Measurements from ENCODE around the gene DNM3.
"Not testable (repeated sequence)": the region's sequence is repeated elsewhere in the genome, so short reads cannot be mapped to it uniquely, and the experiment has no call there.

DNM3 gene

DNA sequence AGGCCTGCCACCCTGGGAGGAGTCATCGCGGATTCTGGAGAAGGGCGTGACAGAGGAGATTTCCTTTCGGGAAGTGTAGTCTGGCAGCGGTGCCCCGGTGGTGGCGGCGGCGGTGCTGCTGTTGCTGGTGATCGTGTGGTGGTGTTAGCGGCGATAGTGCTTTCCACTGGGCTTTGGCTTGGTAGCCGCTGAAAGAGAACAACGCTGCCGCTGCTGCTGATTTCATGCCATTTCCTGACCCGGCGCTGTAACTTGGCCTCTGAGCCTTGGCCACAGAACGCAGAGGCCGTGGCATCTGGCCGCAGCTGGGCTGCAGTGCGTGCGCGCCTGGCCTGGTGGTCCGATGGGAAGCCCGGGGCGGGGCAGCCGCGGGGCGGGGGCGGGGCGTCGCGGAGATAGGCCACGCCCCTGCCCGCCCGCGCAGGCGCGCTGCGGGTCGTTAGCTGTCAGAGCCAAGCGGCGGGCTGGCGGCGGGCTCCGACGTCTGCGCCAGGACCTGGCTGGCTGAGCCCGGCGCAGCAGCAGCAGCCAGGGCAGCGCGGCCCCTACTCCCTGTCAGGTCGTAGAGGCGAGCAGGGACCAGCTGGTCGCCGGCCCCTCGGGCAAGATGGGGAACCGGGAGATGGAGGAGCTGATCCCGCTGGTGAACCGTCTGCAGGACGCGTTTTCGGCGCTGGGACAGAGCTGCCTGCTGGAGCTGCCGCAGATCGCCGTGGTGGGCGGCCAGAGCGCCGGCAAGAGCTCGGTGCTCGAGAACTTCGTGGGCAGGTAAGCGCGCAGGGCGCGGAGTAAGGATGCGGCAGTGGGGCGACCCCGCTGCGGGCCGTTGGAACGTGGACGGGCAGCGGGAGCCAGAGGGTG, at the start of gene DNM3:
DNM3 (plus strand) TSS at position 449 of the 861 bp plus-strand sequence; CDS start at position 608, 159 bp downstream.
- DNase-seq, result peak; percentile 75

DNA sequence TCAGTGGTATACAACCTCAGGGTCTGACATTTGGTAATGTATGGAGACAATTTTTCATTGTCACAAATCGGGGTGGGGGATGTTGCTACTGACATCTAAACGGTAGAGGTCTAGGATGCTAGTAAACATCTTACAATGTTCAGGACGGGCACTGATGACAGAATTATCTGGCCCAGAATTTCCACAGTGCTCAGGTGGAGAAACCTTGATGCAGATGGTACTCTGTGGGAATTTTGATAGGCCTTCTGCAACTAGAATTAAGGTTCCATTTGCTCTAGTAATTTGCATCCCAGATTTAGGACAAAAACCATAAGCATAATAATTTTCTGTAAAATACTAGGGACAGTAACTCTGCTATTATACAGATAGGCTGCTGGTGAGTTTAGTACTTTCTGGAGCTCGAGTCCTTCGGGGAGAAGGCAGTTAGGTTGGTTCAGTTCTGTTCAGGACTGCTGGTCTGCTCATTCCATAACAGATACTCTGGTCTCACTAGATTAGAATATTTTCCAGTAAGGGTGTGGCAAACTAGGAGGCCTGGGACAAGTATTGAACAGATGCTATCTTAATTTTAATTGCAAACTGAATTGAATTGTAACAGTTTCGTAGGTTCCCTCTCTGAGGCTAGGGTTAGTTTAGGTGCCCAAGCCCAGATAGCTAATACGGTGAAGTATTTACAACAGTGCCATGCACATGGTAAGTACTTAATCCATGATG, 48.5 kb upstream of the DNM3 start:
- no peak for DNase-seq

DNA sequence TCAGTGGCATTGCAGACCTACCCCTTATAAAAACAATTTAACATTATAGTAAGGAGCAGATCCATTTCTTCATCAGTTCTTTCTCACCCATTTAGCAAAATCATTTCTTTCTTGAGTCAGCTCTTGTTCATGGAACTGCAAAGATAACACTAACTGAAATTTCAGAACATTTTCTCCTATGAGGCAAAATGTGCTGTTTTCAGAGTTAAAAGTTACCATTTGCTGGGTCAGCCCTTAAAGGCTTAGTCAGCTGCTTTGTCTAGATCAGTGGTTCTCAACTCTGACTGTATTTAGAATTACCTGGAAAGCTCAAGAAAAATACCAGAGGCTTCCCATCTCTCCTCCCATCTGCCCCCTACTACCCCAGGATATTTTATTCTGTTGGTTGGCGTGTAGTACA, 47.7 kb upstream of the DNM3 start:
- DNase-seq, result no peak

DNA sequence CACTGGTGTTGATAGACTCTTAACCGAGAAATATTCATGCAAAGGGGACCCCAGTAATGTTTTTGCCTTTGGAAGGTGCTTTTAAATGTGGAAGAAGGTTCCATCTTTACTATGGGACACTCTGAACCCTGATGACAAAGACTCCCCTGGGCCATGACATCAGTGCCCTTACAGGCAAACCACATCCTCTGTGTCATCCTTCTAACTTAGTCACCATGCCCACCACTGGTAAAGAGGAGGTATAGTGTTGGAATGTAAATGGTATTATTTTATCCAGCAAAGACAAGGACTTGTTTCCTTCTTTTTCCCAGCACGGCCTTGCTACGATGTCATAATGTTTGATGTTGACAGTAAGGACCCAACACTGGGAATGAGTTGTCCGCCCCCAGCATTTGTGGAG, 47.2 kb upstream of the DNM3 start:
- DNase-seq, result peak; percentile 29

DNA sequence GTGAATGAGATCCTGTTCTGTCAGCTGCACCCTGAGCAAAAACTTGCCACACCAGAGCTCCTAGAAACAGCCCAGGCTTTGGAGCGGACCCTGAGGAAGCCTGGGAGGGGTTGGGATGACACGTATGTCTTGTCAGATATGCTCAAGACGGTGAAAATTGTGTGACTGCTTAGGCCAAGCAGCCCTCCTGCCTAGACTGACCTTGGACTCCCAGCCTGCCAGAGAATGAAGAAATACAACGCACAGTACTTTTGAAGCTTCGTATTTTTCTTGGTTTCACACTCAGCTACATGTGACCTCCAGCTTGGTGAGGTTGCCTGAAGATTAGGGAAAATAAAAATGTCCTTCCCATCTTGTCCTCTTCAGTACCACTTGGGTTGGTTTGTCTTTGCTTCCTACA, 44.7 kb upstream of the DNM3 start:
- DNase-seq, result no peak

DNA sequence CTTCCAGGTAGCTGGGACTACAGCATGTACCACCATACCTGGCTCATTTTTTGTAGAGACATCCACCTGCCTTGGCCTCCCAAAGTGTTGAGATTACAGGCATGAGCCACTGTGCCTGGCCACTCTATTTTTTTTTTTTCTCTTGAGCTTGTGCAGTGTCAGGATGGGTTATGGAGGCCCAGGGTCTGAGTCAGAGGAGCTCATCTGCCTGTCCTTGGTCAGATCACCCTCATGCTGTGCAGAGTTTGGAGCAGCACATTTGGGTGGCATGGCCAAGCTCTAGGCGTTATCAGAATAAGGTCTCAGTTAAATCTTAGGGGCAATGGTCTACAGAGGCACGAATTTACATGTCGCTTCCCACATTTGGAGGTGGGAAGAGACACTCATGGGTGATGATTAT, 43.0 kb upstream of the DNM3 start:
- DNase-seq, result no peak

DNA sequence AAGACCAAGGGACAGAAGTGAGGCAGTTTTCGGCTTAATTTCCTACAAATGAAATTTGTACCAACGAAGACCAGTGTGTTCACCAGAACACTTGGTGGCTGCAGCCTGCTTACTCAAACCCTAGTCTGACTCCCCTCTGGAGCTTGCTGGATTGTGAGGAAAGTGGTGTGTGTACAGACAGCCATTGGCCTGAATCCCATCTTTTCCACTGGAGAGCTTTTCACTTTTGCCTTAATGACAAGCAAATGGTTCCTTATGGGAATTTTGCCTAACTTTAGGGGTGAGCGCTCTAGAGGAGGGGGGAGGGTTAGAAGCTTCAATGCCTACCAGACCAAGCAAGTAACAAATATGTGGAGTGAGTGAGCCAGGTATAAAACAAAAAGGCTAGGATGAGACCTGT, 42.5 kb upstream of the DNM3 start:
- DNase-seq, result no peak

DNA sequence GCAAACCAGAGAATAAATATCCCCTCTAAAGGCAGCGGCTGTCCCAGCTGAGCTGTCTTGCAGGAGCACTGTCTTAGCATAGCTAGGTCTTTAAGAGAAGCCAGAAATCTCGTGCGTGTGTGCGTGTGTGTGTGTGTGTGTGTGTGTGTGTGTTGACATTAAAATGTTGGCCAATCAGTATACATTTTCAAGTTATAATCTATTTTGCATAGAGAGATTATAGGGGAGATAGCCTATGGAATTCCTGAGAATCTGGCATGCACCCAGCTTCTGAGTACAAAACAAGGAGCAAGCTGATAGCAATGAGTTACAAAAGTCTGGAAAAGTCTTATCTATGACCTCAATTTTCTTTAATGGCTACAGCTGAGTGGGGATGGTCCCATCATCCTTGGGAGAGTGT, 42.1 kb upstream of the DNM3 start:
- DNase-seq, result no peak

DNA sequence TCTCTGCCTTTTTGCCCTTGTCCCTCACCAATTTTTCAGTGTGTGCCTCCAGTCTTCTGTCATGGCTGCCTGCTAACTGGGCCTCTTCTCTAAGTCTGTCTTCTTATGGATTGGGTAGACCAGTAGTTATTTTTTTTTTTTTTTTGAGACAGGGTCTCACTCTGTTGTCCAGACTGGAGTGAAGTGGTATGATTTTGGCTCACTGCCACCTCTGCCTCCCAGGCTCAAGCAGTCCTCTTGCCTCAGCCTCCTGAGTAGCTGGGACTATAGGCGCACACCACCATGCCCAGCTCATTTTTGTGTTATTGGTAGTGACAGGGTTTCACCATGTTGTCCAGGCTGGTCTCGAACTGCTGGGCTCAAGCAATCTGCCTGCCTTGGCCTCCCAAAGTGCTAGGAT, 41.6 kb upstream of the DNM3 start:
- DNase-seq, result not testable (repeated sequence)

DNA sequence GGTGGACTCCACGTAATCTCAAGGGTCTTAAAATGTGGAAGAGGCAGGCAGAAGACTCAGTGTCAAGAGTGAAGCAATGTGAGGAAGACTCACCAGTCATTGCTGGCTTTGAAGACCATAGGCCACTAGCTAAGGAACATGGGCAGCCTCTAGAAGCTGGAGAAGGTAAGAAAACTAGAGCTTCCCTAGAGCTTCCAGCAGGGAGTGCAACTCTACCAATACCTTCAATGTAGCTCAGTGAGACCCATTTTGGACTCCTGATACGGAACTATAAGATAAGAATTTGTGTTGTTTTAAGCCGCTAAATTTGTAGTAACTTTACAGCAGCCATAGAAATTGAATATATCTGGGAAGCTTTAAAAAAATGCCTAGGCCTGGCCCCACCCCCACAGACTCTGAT, 41.0 kb upstream of the DNM3 start:
- DNase-seq, result no peak

DNA sequence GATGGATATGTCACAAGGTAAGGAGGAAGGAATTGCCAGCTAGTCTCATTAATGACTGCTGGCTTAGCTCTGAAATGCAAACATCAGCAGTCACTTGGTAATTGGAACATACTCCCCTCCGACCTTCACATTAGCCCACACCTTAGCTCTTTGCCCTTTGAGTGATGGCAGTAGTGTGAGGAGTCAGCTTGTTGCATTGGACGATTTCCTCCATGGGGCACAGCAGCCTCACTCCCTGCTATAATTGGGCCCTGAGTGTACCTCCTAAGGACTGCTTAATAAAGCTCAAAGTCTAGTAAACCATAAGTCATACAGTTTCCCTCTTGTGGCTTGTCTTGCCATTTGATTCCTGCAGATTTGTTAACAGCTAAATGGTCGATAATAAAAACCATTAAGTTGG, 40.4 kb upstream of the DNM3 start:
- no peak for DNase-seq

DNA sequence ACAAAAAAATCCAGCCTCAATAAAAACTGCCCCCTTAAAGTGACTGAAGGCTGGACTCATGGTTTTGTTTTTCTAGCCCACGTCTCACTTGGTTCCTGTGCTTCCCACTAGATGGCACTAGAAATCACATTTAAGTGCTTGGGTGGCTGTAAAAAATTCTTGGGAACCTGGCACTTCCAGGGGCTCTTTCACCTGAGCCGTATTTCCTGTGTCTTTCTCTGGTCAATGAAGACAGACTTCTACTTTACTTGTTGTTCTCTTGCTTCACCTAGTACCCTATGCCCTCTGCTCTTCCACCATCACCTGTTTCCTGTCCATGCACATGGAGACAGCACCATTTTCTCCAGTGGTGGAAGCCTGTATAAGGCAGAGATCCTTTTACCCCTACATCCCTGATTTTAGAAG, 39.8 kb upstream of the DNM3 start:
- no peak for DNase-seq

DNA sequence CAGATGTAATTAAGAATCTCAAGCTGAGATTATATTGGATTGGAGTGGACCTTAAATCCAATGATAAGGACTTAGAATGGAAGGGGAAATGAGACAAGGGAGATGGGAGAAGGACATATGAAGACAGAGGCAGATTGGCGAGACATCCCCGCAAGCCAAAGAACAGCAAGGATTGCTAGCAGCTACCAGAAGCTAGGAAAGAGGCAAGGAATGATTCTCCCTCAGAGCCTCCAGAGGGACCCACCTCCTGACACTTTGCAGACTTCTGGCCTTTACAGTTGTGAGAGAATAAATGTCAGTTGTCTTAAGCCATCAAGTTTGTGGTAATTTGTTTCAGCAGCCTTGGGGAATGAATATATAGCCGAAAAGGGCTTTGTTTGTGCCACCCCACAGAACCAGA, 39.1 kb upstream of the DNM3 start:
- no peak for DNase-seq

DNA sequence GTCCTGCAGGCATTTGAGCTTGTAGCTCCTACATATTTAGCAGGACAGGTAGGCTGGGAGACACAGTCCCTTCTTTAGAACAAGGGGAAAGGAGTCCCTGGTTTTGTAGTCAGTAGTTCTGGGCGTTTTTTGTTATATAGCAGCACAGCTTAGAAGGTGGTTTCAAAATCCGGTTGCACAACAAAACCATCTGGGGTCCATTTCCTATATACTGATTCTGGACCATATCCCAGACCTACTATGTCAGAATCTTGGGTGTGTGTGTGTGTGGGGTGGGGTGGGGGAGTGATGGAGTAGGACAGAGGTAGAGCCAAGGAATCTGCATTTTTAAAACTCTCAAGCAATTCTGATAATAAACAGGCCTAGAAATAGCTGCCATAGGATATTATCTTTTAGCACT, 38.3 kb upstream of the DNM3 start:
- DNase-seq, result no peak

DNA sequence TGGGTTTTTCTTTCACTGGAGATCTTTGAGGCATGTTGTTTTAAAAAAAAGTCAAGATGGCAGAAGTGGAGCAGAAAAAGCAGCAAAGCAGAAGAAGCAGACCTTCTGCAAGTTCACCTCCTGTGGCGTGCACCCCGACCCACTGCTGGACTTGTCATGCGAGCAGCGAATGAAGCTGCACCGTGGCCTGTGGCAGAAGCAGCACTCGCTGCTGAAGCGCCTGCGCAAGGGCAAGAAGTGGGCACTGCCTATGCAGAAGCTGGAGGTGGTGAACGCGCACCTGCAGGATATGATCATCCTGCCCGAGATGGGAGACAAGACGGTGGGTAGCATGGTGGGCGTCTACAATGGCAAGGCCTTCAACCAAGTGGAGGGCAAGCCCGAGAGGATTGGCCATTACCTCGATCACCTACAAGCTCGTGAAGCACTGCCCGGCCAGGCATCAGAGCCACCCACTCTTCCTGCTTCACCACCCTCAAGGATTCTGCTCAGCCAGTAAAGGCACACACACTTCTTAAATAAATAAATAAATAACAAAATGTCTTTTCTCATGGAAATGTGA, 37.8 kb upstream of the DNM3 start:
- DNase-seq, result no peak

DNA sequence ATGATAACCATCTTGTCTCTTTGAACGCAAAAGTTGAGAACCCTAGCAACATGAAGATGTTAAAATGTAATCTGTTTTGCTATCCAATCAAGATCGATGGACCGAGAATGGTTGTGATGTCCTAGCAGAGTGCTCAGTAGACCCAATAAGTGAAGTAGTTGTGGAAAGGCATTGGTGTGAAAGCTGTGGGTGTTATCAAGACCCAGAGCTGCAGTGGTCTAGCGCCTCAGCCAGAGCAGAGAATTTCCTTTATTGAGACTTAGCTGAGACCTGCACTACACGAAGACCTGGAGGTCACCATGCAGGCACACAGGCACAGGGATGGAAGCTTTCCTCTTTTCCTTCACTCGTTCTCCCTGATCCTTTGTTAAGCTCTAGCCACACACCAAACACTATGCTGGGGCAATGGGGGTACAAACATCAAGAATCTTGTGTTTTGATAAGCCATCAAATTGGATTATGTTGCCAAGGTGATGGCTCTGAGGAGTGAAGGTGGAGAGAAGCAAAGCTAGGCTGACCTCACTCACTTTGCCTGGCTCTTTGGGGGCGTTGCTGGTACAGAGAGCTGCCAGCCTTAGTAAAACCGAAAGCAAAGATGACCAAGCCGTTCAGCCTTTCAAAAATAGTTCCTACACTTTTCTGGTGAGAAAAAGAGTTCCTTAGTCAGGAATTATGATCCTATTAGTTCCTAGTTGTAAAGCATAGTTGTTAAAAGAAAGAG, 35.7 kb upstream of the DNM3 start:
- no peak for DNase-seq

DNA sequence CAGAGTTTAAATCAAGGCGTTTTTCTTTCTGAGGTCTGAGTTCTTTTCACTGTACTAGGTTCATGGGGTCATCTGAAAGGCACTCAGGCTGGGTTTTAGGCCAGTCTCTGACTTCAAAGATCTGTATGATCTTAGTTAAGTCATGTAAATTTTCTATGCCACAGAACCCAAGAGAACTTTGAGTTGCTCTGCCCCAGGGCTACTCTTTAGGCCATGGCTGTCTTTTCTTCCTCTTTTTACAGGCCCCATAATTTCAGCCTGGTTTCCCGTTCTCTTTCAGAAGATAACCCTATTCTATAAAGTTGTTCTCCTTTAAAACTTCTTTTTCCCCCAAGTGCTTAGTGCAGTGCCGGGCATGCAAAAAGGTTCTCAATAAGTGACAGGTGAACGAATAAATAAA, 33.7 kb upstream of the DNM3 start:
- DNase-seq, result no peak

DNA sequence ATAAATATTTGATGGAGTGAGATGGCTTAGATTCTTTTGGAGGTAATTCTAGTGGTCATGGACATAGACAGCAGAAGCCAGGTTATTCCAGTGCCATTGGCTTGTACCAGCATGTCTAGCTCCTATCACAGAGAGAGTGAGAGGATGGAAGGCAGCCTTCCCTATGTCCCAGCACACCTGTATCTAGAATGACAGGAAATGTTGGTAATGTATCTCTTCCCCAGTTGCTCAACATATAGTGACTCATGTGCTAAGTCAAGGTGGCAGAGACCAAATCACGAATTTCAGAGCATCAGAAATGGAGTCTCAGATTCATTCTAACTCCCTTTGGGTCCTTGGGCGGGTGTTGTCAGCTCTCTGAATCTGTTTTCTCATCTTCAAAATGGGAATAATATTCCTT, 31.5 kb upstream of the DNM3 start:
- no peak for DNase-seq

DNA sequence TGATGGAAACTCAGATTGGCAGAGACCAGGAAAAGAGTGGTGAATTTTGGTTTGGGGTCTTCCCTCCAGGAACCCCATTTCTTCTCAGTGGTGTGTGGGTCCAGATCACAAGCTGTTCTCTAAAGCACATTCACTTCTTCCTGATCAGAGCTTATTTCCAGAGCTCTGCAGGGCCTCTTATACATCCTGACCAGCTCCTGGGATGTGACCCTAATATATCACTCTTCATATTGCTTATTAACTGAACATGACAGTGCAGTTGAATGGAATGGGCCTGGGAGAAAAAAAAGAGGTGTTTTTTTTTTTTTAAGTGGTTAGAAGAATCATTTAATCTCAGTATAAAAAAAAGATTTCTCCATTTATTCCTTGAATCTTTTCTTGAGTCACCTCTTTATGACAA, 29.6 kb upstream of the DNM3 start:
- no peak for DNase-seq

DNA sequence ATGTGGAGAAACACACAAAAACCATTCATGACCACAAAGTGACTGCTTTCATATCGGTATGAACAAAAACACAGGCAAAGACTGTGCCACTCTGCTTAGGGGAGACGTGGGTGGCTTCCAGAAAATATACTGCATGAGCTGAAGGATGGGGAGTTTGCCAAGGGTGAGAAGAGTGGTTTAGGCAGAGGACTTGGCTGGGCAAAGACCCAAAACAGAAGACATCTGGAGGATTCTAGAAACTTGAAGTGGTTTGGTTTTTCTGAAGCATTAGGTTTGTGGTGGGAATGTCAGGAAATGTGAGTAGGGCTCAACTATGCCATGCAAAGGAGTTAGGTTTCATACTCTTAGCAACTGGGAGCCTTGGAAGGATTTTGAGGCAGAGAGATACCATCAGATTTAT, 26.6 kb upstream of the DNM3 start:
- no peak for DNase-seq

DNA sequence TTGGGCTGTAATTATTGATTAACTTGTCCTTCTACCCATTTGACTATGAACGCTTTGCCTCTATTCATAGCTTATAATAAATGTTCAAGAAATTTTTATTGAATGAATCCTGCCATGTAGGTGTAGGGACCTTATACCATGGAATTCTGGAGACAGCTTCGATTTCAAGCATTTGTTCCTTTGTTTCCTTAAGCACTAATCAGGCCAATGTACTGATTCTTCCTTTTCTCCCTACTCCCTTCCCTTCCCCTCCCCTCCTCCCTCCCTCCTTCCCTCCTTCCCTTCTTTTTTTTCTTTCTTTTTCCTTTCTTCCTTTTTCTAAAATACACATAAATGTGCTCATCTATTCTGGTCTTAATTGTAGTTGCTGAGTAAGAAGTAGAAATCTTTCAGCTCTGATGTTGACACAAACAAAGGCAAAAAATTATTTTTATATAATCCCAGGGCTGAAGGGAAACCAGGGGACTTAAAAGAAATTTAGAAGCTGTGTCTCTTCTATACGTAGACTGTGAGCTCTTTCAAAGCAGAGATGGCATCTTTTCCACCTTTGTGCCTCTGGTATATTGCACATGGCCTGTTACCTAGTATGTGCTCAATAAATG, 24.9 kb upstream of the DNM3 start:
- no peak for DNase-seq

DNA sequence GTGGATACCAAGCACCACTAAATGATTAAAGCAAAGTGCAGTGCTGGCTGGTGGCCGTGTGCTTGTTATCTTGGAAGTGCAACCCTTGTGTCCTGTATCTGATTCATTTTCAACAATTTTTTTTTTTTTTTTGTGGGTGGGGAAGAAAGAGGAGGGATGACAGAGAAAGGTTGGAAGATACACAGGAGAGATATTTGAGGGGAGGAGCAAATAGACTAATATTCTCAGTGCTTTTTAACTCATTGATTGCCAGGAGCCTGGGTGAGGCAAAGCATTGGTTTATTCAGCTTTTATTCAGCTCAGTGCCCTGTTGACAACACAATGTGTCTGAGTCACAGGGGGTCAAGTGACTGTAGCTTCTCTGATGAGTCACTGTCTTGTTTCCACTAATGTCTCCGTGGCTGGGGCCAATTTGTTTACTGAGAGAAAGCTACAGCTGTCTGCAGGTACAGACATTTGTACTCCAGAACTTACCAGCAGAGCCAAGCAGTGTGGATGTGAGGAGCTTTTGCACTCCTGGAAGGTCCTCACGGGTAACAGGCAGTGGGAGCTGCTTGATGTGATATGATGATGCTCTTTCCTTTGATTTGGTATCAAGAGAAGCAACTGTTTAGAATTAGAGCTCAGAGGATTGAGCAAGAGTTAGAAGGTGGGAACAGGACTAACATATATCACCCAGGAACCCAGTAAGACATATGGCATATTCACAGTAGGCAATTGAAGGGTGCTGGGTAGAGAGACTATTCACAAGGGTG, 23.6 kb upstream of the DNM3 start:
- no peak for DNase-seq

Data from stimulated activated CD4-positive, alpha-beta T cell treated with anti-CD3 and anti-CD28 coated beads, Interleukin-12 subunit alpha, Interleukin-12 subunit beta, amount 100 ng/mL, for 4 hours (primary cell).